Activated gamma-delta T cell treated with Interleukin-2 at 50 U/mL for 16 hours (primary cell): ENCODE results near the gene BDKRB2.

Source experiments
- DNase-seq: peaks from one replicate; pipeline ENCODE4 v3.0.0-alpha.2; 2020

Gene BDKRB2

GRCh38 chr14:96177766-96178375 is 26.8 kb upstream of the BDKRB2 start:
- no peak for DNase-seq

- DNase-seq: no peak
Observed at GRCh38 chr14:96178461-96179321, 25.9 kb upstream of the BDKRB2 start.

- DNase-seq: no peak
Observed at GRCh38 chr14:96180043-96180874, 24.4 kb upstream of the BDKRB2 start.

- DNase-seq: no peak
Observed at GRCh38 chr14:96181186-96182056, 23.2 kb upstream of the BDKRB2 start.

- no peak for DNase-seq
Observed at GRCh38 chr14:96182546-96182945, 22.1 kb upstream of the BDKRB2 start.

- DNase-seq: no peak
Observed at GRCh38 chr14:96184737-96185136, 19.9 kb upstream of the BDKRB2 start.

GRCh38 chr14:96187216-96188031 is 17.2 kb upstream of the BDKRB2 start:
- DNase-seq: no peak

- no peak for DNase-seq
Observed at GRCh38 chr14:96189281-96189711, 15.3 kb upstream of the BDKRB2 start.

GRCh38 chr14:96191353-96191752 is 13.3 kb upstream of the BDKRB2 start:
- DNase-seq: no peak

- DNase-seq: no peak
Observed at GRCh38 chr14:96191841-96192462, 12.7 kb upstream of the BDKRB2 start.

- DNase-seq: no peak
Observed at GRCh38 chr14:96192975-96193805, 11.4 kb upstream of the BDKRB2 start.

- no peak for DNase-seq
Observed at GRCh38 chr14:96194262-96194656, 10.4 kb upstream of the BDKRB2 start.

GRCh38 chr14:96194657-96195431 is 9.8 kb upstream of the BDKRB2 start:
- DNase-seq: no peak

- no peak for DNase-seq
Observed at GRCh38 chr14:96195441-96196081, 9.1 kb upstream of the BDKRB2 start.

GRCh38 chr14:96197163-96197852 is 7.3 kb upstream of the BDKRB2 start:
- no peak for DNase-seq

GRCh38 chr14:96197969-96198368 is 6.7 kb upstream of the BDKRB2 start:
- no peak for DNase-seq

- DNase-seq: no peak
Observed at GRCh38 chr14:96198430-96199130, 6.1 kb upstream of the BDKRB2 start.

- no peak for DNase-seq
Observed at GRCh38 chr14:96201157-96201556, 3.5 kb upstream of the BDKRB2 start.
